Measurements from ENCODE around the gene ZNF784. TPM values are rescaled to one million over a fixed set of nuclear protein-coding genes. Genes with fewer than 3 reads are reported as not detected.

The ZNF784 gene
- total and polyA plus RNA-seq, 8 donors = 1.8 to 15.1 (median 5.5) TPM; not detected in 1

DNA sequence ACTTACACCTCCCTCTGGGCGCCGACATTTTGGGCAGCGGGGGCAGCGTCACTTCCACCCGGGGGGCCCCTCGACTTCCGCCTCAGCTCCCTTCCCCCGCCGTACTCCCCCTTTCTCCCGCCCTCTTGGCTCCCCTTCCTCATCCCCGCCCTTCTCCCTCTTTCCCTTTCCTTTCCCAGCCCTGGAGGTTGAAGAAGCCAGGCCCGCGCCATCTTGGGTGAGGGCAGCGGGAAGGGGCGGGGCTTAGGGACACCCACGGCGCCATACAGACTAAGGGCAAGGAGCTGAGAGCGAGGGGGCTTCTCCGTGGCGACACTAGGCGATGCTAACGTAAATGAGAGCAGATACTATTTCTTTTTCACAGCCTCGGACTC is 24.9 kb downstream of the ZNF784 start, which contains the start of gene FIZ1:
TSS of gene FIZ1 (minus strand) at position 50 of the 374 bp plus-strand sequence. CDS start 1,652 bp downstream, outside the sequence.
- peaks cover 25 to 47% (median 43%) of the 10 kb centered on the region in 4 donors for H3K36me3 ChIP-seq
- 0 to 1% (median 1%) methylated on average over 22 to 23 of the region's 23 CpGs for WGBS, 5 donors
- no peaks in the 10 kb centered on the region for H3K9me3 ChIP-seq
- peak; percentile 99 to 100 for DNase-seq
- H3K4me1 ChIP-seq = peaks cover 16 to 50% (median 41%) of the 10 kb centered on the region in 4 donors
- H3K27ac ChIP-seq = peak within 1 kb of the TSS; percentile 90 to 100 (median 99)
- H3K27me3 ChIP-seq = no peaks in the 10 kb centered on the region
- TF ChIP-seq POLR2AphosphoS5 (IDR thresholded peaks at IDR 0.05) = peak; percentile 38 to 82 (median 51)
- TF ChIP-seq EP300 (IDR thresholded peaks at IDR 0.05) = no peak
- TF ChIP-seq POLR2A (IDR thresholded peaks at IDR 0.05) = no peak
- TF ChIP-seq, protein P1, sequence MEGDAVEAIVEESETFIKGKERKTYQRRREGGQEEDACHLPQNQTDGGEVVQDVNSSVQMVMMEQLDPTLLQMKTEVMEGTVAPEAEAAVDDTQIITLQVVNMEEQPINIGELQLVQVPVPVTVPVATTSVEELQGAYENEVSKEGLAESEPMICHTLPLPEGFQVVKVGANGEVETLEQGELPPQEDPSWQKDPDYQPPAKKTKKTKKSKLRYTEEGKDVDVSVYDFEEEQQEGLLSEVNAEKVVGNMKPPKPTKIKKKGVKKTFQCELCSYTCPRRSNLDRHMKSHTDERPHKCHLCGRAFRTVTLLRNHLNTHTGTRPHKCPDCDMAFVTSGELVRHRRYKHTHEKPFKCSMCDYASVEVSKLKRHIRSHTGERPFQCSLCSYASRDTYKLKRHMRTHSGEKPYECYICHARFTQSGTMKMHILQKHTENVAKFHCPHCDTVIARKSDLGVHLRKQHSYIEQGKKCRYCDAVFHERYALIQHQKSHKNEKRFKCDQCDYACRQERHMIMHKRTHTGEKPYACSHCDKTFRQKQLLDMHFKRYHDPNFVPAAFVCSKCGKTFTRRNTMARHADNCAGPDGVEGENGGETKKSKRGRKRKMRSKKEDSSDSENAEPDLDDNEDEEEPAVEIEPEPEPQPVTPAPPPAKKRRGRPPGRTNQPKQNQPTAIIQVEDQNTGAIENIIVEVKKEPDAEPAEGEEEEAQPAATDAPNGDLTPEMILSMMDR (IDR thresholded peaks at IDR 0.05) = no peak
- intact Hi-C loops (cut with DNase I; ENCODE audit: low total_unique reads) = no loop called here
- H3K4me3 ChIP-seq = peak within 1 kb of the TSS; percentile 76 to 91 (median 81)

DNA sequence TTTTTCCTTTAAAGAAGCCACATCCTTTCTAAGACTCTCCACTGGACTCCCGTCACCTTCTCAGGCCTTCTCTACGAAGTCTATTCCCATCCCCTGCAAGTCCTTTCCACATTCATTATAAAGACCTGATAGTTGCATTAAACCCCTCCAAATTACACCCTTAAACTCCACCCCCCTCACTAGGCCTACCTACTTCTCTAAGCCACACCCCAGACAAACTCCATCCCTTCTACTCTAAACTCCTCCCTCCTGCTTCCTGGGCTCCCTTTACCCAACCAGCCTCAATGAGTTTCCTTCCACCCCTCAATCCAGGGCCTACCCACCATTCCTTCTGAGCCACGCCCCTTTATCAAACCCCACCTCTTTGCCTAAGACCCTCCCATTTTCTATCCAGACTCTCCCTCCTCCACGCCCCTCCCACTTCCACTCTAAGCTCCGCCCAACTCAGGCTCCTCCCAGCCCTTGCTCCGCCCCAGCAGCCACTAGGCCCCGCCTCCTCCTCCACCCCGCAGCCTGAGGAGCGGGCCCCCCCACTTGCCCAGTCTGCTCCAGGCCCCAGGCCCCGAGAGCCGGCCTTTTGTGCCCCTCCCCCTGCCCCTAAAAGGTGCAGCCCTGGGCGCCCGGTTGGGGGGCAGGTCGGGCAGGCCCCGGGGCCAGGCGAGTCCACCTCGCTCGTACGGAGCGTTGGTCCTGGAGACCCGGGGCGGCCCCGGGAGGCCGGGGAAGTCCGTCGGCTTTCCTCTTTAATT is 25.5 kb downstream of the ZNF784 start:
- Histone ChIP-seq H3K4me1 (peaks cover 11 to 45% (median 35%) of the 10 kb centered on the region in 4 donors), H3K9me3 (no peaks in the 10 kb centered on the region), H3K27me3 (no peaks in the 10 kb centered on the region), H3K4me3 (peak overlapping the region; percentile 76 to 91 (median 81)), H3K36me3 (peaks cover 25 to 50% (median 46%) of the 10 kb centered on the region in 4 donors), H3K27ac (peak overlapping the region; percentile 90 to 100 (median 99))
- TF ChIP-seq EP300 (IDR thresholded peaks at IDR 0.05) = no peak
- peak in 2 of 3 donors; percentile 26 to 39 for TF ChIP-seq POLR2AphosphoS5 (IDR thresholded peaks at IDR 0.05)
- TF ChIP-seq, protein P1 (IDR thresholded peaks at IDR 0.05) = no peak
- TF ChIP-seq POLR2A (IDR thresholded peaks at IDR 0.05) = no peak
- WGBS, 5 donors = 6 to 9% (median 7%) methylated on average over 20 to 26 of the region's 26 CpGs
- DNase-seq = peak; percentile 95 to 97
- intact Hi-C loops (cut with DNase I; ENCODE audit: low total_unique reads) = no loop called here

DNA sequence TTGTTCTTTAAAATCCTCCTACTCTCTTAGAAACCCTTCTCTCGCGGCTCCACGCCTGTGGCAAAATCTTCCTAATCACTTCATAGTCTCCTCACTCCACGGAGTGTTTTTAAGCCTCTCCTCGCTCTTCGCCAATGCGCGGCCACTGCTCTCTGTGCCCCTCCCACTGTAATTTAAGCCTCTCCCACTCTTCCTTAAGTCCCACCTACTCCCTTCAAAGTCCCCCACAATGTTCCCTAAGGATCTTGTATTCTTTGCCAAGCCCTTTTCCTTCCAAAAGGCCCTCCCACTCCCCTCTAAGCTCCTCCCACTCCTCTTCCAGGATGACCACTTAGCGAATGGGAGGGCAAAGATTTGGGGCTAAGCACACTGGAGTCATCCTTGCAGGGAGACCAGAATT is 26.3 kb downstream of the ZNF784 start:
- Histone ChIP-seq H3K9me3 (no peaks in the 10 kb centered on the region), H3K27ac (peak overlapping the region in 3 of 5 donors; percentile 98 to 100 (median 99)), H3K4me1 (peaks cover 7 to 36% (median 27%) of the 10 kb centered on the region in 4 donors), H3K27me3 (no peaks in the 10 kb centered on the region), H3K4me3 (peak overlapping the region in 1 of 4 donors; percentile 81), H3K36me3 (peaks cover 25 to 57% (median 53%) of the 10 kb centered on the region in 4 donors)
- intact Hi-C loops (cut with DNase I; ENCODE audit: low total_unique reads) = no loop called here
- TF ChIP-seq EP300 (IDR thresholded peaks at IDR 0.05) = no peak
- no peak for TF ChIP-seq POLR2A (IDR thresholded peaks at IDR 0.05)
- TF ChIP-seq, protein P1 (IDR thresholded peaks at IDR 0.05) = no peak
- TF ChIP-seq POLR2AphosphoS5 (IDR thresholded peaks at IDR 0.05) = no peak
- 82 to 93% (median 89%) methylated on average over 9 of the region's 9 CpGs for WGBS, 5 donors
- DNase-seq = no peak

DNA sequence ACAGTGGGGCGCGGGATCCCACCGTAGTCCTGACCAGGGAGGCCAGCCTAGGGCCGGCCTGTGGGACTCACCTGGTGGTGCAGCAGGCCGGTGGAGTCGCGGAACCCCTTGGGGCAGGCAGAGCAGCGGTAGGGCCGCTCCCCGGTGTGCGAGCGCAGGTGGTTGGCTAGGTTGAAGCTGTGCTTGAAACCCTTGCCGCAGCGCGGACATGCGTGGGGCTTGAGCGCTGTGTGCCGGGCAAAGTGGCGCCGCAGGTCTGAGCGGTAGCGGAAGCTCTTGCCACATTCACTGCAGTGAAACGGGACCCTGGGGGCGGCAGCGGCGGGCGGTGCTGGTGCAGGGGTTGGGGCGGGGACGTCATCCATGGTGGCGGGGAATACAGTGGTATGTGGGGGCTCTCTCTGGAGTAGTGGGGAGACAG is 26.9 kb downstream of the ZNF784 start:
- WGBS, 5 donors = 94 to 97% (median 96%) methylated on average over 27 to 30 of the region's 30 CpGs

More for the DNA sequence above, 26.9 kb downstream of the ZNF784 start:
- H3K27me3 ChIP-seq = no peaks in the 10 kb centered on the region
- peak overlapping the region in 1 of 5 donors; percentile 98 for H3K27ac ChIP-seq
- peaks cover 25 to 56% (median 52%) of the 10 kb centered on the region in 4 donors for H3K36me3 ChIP-seq
- TF ChIP-seq, protein P1 (IDR thresholded peaks at IDR 0.05) = no peak
- no peak for TF ChIP-seq POLR2A (IDR thresholded peaks at IDR 0.05)
- no peak for TF ChIP-seq EP300 (IDR thresholded peaks at IDR 0.05)
- no peak for TF ChIP-seq POLR2AphosphoS5 (IDR thresholded peaks at IDR 0.05)
- DNase-seq = no peak
- peaks cover 7 to 31% (median 22%) of the 10 kb centered on the region in 4 donors for H3K4me1 ChIP-seq
- H3K4me3 ChIP-seq = no peak overlapping the region
- intact Hi-C loops (cut with DNase I; ENCODE audit: low total_unique reads) = no loop called here
- no peaks in the 10 kb centered on the region for H3K9me3 ChIP-seq
